Measurements from ENCODE around the gene CXXC5.

CXXC5 gene

DNA sequence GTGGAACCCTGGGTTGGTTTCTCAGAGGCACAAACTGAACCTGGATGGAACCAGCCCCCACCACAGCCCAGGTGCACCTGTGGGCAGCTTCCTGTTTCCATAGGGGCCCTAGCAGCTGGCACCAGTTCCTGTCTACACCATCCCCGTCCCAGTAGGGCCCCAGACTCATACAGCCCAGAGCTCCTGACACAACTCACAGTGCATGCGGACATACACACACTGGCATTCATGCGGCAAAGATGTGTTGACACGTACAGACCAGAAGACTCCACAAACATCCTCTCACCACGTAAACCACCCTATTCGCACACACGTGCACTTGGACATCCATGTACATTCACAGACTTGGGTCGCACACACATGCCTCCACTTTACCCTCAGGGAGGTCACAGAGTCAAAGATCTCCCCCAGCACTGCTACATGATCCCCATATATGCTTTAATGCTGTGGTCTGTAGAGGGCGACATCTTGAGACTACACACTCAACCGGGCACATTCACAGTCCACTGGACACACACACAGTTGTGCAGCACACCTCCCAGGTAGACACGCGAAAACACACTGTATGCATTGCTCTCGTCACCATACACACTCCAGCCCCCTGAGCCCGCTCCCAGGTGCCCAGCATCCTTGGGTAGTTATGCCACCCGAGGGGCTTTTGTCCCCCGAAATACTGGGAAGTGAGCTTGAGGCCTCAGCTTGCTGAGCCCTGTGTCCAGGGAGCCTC is 22.4 kb downstream of the CXXC5 start:
- DNase-seq (ENCODE audit: low read depth), result peak; percentile 92
- peak overlapping the region; percentile 78 for H3K4me3 ChIP-seq (ENCODE audit: low read depth, low read length)
- TF ChIP-seq, protein P1, sequence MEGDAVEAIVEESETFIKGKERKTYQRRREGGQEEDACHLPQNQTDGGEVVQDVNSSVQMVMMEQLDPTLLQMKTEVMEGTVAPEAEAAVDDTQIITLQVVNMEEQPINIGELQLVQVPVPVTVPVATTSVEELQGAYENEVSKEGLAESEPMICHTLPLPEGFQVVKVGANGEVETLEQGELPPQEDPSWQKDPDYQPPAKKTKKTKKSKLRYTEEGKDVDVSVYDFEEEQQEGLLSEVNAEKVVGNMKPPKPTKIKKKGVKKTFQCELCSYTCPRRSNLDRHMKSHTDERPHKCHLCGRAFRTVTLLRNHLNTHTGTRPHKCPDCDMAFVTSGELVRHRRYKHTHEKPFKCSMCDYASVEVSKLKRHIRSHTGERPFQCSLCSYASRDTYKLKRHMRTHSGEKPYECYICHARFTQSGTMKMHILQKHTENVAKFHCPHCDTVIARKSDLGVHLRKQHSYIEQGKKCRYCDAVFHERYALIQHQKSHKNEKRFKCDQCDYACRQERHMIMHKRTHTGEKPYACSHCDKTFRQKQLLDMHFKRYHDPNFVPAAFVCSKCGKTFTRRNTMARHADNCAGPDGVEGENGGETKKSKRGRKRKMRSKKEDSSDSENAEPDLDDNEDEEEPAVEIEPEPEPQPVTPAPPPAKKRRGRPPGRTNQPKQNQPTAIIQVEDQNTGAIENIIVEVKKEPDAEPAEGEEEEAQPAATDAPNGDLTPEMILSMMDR (IDR thresholded peaks at IDR 0.05; ENCODE audit: insufficient read depth, low read depth, low read length, missing control alignments), result peak; percentile 57

DNA sequence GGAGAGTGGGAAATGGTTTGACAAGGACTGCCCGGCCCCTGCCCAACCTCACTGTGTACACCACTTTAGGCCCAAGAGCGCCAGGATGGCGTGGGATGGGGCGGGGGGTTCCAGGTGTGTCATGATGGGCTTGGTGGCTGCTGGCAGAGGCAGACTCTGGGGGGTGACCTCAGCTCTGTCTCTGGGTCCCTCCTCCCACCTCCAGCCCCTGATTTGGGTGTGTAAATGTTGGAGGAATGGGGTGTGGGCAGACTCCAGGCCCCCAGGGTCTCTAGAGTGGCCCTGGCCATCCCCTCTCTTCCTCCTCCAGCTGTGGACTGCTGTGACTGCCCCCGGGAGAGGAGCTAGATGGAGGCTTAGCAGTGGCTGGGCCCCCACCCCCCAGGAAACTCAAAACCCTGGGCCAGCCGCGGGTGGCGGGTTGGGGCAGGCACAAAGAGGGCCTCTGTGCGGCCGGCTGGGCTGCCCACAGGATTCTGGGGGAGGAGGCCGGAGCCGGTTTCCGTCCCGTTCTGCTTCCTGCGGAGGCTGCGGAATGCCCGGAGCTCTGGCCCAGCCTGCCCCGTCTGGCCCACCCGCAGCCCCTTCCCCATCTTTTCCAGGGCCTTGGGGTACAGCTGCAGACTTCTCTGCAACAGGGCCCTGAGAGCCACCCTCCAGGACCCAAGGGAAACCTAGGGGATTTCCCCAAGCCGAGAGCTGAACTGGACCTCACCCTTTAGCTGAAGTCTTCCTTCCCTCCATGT is 23.1 kb downstream of the CXXC5 start:
- peak; percentile 73 for DNase-seq (ENCODE audit: low read depth)
- H3K4me3 ChIP-seq (ENCODE audit: low read depth, low read length), result peak overlapping the region; percentile 78
- TF ChIP-seq, protein P1 (IDR thresholded peaks at IDR 0.05; ENCODE audit: insufficient read depth, low read depth, low read length, missing control alignments), result no peak

DNA sequence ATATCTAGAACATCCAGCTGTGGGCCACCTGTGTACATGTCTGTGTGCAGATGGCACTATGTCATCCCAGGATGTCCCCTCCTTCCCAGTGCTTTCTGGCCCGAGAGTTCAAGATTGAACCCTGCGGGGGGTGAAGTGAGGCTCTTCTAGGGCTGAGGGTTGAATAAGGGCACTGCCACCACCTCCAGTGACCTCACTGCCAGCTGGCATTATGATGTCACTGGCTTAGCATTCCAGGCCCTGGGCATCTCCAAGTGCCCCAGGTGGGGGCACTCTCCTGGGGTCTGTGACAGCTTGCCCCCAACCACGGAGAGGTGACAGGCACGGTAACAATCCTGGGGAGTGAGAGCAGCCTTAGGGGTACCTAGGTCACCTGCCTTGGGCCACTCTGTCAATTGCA is 27.1 kb downstream of the CXXC5 start:
- TF ChIP-seq, protein P1 (IDR thresholded peaks at IDR 0.05; ENCODE audit: insufficient read depth, low read depth, low read length, missing control alignments), result no peak
- DNase-seq (ENCODE audit: low read depth), result no peak
- H3K4me3 ChIP-seq (ENCODE audit: low read depth, low read length), result no peak overlapping the region

DNA sequence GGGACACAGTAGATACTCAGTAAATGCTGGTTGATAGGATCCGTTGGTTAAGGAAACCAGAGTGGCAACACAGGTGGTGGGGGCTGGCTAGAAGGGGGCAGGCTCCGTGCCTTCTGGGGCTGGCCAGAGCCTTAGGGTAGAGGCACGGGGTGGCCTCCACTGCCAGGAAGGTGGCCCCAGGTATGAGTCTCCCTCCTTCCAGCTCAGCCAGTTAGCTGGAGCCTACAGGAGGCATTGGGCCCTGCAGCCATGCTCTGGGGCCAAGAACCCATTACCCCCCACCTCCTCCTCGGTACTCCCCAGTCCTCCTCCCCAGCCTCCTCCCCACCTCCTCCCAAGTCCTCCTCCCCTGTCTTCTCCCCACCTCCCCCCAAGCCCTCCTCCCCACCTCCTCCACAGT is 27.7 kb downstream of the CXXC5 start:
- TF ChIP-seq, protein P1 (IDR thresholded peaks at IDR 0.05; ENCODE audit: insufficient read depth, low read depth, low read length, missing control alignments), result no peak
- DNase-seq (ENCODE audit: low read depth), result no peak
- H3K4me3 ChIP-seq (ENCODE audit: low read depth, low read length), result no peak overlapping the region

DNA sequence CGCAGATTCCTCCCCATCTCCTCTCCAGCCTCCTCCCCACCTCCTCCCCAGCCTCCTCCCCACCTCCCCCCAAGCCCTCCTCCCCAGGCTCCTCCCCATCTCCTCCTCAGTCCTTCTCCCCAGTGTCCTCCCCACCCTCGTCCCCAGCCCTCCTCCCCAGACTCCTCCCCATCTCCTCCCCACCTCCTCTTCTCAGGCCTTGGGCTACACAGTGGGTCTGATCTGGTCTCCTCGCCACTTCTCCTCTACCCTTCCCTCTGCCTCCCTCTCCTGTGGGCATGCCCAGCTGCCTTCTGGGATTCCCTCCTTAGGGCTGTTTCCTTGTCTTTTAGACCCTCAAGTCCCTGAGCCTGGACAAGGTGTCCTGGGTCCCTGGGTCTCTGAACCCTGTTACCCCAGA is 28.3 kb downstream of the CXXC5 start:
- no peak overlapping the region for H3K4me3 ChIP-seq (ENCODE audit: low read depth, low read length)
- DNase-seq (ENCODE audit: low read depth), result no peak
- TF ChIP-seq, protein P1 (IDR thresholded peaks at IDR 0.05; ENCODE audit: insufficient read depth, low read depth, low read length, missing control alignments), result no peak

DNA sequence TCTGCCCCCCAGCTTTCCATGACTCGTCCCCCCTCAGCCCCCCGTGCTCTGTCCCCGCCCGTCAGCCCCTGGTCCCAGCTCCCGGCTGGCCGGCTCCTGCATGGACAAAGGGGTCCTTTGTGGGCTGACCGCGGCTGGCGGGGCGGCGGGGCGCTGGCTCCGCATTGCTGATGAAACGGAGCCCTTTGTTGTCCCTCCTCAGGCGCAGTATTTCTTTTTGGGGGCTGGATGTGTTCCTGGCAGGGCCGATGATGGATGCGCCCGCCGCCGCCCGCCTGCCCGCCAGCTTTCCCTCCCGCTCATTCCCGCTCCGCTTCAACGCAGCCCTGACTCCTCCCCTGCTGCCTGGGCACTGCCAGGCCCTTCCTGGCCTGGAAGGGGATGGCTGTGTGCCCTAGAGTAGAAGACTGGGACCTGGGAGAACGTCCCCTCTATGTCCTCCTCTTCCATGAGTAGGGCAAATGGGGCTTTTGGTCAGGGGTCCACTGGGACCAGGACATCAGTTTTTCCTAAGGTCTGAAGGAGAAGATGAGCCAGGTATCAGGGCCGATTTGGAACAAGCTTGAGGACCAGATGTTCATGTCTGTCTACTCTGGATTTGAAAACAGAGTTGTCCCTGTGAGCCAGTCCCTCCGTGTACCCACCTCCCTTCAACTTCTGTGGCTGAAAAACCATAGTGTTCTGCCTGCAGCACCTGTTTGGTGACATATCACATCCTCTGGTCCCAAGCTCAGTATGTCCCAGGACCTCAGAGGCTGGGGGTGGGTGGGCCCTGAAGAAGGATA is 29.0 kb downstream of the CXXC5 start:
- TF ChIP-seq, protein P1 (IDR thresholded peaks at IDR 0.05; ENCODE audit: insufficient read depth, low read depth, low read length, missing control alignments), result no peak
- H3K4me3 ChIP-seq (ENCODE audit: low read depth, low read length), result no peak overlapping the region
- no peak for DNase-seq (ENCODE audit: low read depth)

Measured in GM12865 (cell line).